ENCODE data around the gene POLH. TPM values are rescaled to one million over a fixed set of nuclear protein-coding genes. Genes with fewer than 3 reads are reported as not detected.

The POLH gene
- total and polyA plus RNA-seq, 9 of the 15 experiments (the other 6 are each of a cell fraction or from before 2014, with no cell fraction given), result 5.8 to 31.6 (median 20.6) TPM

DNA sequence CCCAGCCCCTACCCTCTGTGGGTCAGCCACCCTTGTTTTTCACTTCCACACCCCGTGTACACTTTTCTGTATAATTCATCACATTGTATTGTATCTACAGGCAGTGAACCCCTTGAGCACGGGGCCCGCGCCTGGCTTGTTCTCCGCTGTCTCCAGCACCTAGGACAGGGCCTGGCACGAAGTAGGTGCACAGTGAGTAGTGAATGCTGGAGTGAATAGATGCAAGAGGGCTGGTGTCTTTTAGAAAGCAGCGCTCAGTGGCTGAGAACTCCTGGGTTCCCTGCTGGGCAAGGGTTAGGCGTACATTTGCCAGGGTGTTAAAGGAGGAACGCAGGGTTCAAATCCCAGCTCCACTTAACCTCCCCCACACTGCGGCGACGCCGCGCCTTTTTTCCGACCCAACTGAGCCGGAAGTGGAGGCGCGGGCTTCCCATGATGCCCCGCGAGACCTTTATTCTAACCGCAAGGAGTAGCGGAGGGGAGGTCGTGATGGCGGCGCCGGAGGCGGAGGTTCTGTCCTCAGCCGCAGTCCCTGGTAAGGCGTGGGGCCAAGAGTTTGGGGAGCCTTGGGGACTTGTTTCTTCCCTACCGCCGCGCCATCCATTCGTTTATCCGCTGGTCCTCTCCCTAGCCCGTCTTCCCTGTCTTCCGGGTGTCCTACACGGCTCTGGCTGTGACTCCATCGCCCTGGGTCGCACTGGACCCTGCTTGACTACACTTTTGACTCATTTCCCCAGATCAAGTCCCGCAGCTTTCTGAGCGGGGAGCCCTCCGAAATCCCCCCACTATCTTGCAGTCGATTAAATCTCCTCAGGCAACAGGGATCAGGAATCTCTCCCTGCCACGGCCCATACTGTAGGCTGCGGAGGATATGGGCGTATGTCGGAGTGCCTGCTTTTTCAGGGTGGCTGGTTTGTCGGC, 59.7 kb downstream of the POLH start, which contains the start of gene MAD2L1BP (continued):
- TF ChIP-seq, protein P1, sequence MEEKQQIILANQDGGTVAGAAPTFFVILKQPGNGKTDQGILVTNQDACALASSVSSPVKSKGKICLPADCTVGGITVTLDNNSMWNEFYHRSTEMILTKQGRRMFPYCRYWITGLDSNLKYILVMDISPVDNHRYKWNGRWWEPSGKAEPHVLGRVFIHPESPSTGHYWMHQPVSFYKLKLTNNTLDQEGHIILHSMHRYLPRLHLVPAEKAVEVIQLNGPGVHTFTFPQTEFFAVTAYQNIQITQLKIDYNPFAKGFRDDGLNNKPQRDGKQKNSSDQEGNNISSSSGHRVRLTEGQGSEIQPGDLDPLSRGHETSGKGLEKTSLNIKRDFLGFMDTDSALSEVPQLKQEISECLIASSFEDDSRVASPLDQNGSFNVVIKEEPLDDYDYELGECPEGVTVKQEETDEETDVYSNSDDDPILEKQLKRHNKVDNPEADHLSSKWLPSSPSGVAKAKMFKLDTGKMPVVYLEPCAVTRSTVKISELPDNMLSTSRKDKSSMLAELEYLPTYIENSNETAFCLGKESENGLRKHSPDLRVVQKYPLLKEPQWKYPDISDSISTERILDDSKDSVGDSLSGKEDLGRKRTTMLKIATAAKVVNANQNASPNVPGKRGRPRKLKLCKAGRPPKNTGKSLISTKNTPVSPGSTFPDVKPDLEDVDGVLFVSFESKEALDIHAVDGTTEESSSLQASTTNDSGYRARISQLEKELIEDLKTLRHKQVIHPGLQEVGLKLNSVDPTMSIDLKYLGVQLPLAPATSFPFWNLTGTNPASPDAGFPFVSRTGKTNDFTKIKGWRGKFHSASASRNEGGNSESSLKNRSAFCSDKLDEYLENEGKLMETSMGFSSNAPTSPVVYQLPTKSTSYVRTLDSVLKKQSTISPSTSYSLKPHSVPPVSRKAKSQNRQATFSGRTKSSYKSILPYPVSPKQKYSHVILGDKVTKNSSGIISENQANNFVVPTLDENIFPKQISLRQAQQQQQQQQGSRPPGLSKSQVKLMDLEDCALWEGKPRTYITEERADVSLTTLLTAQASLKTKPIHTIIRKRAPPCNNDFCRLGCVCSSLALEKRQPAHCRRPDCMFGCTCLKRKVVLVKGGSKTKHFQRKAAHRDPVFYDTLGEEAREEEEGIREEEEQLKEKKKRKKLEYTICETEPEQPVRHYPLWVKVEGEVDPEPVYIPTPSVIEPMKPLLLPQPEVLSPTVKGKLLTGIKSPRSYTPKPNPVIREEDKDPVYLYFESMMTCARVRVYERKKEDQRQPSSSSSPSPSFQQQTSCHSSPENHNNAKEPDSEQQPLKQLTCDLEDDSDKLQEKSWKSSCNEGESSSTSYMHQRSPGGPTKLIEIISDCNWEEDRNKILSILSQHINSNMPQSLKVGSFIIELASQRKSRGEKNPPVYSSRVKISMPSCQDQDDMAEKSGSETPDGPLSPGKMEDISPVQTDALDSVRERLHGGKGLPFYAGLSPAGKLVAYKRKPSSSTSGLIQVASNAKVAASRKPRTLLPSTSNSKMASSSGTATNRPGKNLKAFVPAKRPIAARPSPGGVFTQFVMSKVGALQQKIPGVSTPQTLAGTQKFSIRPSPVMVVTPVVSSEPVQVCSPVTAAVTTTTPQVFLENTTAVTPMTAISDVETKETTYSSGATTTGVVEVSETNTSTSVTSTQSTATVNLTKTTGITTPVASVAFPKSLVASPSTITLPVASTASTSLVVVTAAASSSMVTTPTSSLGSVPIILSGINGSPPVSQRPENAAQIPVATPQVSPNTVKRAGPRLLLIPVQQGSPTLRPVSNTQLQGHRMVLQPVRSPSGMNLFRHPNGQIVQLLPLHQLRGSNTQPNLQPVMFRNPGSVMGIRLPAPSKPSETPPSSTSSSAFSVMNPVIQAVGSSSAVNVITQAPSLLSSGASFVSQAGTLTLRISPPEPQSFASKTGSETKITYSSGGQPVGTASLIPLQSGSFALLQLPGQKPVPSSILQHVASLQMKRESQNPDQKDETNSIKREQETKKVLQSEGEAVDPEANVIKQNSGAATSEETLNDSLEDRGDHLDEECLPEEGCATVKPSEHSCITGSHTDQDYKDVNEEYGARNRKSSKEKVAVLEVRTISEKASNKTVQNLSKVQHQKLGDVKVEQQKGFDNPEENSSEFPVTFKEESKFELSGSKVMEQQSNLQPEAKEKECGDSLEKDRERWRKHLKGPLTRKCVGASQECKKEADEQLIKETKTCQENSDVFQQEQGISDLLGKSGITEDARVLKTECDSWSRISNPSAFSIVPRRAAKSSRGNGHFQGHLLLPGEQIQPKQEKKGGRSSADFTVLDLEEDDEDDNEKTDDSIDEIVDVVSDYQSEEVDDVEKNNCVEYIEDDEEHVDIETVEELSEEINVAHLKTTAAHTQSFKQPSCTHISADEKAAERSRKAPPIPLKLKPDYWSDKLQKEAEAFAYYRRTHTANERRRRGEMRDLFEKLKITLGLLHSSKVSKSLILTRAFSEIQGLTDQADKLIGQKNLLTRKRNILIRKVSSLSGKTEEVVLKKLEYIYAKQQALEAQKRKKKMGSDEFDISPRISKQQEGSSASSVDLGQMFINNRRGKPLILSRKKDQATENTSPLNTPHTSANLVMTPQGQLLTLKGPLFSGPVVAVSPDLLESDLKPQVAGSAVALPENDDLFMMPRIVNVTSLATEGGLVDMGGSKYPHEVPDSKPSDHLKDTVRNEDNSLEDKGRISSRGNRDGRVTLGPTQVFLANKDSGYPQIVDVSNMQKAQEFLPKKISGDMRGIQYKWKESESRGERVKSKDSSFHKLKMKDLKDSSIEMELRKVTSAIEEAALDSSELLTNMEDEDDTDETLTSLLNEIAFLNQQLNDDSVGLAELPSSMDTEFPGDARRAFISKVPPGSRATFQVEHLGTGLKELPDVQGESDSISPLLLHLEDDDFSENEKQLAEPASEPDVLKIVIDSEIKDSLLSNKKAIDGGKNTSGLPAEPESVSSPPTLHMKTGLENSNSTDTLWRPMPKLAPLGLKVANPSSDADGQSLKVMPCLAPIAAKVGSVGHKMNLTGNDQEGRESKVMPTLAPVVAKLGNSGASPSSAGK (IDR thresholded peaks at IDR 0.05), result no peak
- peak; percentile 51 for TF ChIP-seq HNRNPLL (IDR thresholded peaks at IDR 0.05; ENCODE audit: low read depth, low read length, poor library complexity, severe bottlenecking)
- no peak for TF ChIP-seq BRCA1 (IDR thresholded peaks at IDR 0.05)
- no peak for TF ChIP-seq BRCA1 (CRISPR knock-in tag; IDR thresholded peaks at IDR 0.05)
- no peak for TF ChIP-seq HDAC6 (IDR thresholded peaks at IDR 0.05; ENCODE audit: low read depth, low read length)
- TF ChIP-seq E2F3 (CRISPR knock-in tag; IDR thresholded peaks at IDR 0.05), result peak; percentile 92
- TF ChIP-seq ATF7 (IDR thresholded peaks at IDR 0.05), result peak; percentile 73
- TF ChIP-seq CHD1 (IDR thresholded peaks at IDR 0.05; ENCODE audit: low read length), result peak; percentile 81
- TF ChIP-seq ZNF184 (CRISPR knock-in tag; IDR thresholded peaks at IDR 0.05), result no peak
- TF ChIP-seq, protein P2, sequence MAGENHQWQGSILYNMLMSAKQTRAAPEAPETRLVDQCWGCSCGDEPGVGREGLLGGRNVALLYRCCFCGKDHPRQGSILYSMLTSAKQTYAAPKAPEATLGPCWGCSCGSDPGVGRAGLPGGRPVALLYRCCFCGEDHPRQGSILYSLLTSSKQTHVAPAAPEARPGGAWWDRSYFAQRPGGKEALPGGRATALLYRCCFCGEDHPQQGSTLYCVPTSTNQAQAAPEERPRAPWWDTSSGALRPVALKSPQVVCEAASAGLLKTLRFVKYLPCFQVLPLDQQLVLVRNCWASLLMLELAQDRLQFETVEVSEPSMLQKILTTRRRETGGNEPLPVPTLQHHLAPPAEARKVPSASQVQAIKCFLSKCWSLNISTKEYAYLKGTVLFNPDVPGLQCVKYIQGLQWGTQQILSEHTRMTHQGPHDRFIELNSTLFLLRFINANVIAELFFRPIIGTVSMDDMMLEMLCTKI (IDR thresholded peaks at IDR 0.05; ENCODE audit: partially characterized antibody), result no peak
- TF ChIP-seq EZH2 (IDR thresholded peaks at IDR 0.05; ENCODE audit: borderline replicate concordance, low read depth, low read length), result no peak
- no peak for TF ChIP-seq RFX7 (CRISPR knock-in tag; IDR thresholded peaks at IDR 0.05)
- no peak for TF ChIP-seq PCBP1 (IDR thresholded peaks at IDR 0.05; ENCODE audit: low read depth, low read length, poor library complexity, severe bottlenecking)
- TF ChIP-seq, protein P3, sequence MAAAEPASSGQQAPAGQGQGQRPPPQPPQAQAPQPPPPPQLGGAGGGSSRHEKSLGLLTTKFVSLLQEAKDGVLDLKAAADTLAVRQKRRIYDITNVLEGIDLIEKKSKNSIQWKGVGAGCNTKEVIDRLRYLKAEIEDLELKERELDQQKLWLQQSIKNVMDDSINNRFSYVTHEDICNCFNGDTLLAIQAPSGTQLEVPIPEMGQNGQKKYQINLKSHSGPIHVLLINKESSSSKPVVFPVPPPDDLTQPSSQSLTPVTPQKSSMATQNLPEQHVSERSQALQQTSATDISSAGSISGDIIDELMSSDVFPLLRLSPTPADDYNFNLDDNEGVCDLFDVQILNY (CRISPR knock-in tag; IDR thresholded peaks at IDR 0.05), result no peak
